ENCODE measurements around the gene PITRM1.

- TF ChIP-seq CTCF (IDR thresholded peaks at IDR 0.05; ENCODE audit: poor library complexity) (no peak), EZH2 (IDR thresholded peaks at IDR 0.05; ENCODE audit: borderline replicate concordance) (no peak), EZH2phosphoT487 (IDR thresholded peaks at IDR 0.05; ENCODE audit: low read depth, severe bottlenecking, unreplicated experiment) (no peak)
These were observed 41.5 kb downstream of the PITRM1 start for GRCh38 chr10:3131098-3131497.

All from hepatocyte (in vitro differentiated cells).